EH (cell line): Measurements from ENCODE around the gene CFAP46.
"Not testable (repeated sequence)": the region's sequence is repeated elsewhere in the genome, so short reads cannot be mapped to it uniquely, and the experiment has no call there.

ENCODE experiments used
- DNase-seq: peaks from one replicate; pipeline ENCODE4 v3.0.0-alpha.2; 2015; ENCODE audit warnings: low read depth

Gene CFAP46

GRCh38 chr10:132806110-132806509 is 136.3 kb downstream of the CFAP46 start:
- DNase-seq = no peak

GRCh38 chr10:132805599-132805998 is 136.8 kb downstream of the CFAP46 start:
- DNase-seq = no peak

DNA sequence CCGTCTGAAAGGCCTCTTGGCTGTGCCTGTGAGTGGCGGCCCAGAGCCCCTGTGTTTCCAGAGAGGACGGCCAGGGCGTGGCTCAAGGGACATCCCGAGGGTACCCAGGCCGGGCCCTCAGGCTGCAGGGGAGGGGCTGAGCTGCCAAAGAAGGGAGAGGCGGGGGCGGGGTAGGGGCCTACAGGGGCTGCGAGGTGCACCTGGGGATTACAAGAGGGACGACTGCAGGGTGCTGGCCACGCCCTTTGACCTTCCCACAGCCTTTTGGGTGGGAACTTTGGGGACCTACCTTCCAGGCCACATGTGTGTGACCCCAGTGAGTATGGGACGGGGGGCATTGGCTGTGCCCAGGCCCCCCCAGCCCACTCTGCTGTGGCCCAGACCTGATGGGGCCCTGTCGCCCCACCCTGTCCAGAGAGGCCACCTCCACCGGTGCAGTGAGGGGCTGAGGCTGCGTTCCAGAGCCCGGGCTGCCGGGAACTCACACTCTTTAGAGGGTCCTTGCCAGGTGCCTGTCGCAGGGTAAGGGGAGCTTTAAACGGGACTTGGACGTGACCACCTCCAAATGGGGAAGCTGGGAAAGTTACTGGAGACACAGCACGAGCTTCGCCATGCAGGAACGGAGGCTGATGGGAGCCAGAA is 137.5 kb downstream of the CFAP46 start:
- no peak for DNase-seq

- DNase-seq = no peak
Measured at GRCh38 chr10:132804287-132804686, 138.1 kb downstream of the CFAP46 start.

GRCh38 chr10:132803416-132804210 is 138.8 kb downstream of the CFAP46 start:
- DNase-seq = no peak

GRCh38 chr10:132802694-132803320 is 139.6 kb downstream of the CFAP46 start:
- no peak for DNase-seq

DNA sequence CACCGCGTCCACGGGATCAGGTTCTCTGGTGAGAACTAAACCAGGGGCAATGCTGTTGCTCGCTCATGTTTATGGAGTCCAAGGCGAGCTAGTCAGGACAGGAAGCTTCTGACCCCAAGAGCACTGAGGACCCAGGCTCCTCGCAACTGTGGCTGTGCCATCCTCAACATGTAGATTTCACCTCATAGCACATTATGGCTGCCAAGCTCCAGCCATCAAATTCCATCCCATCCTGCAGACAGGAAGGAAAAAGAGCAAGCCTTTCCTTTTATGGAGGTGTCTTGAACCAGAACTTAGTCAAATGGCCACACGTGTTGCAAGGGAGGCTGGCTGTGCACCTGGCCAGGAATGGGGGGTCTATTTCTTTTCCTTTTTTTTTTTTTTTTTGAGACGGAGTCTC is 140.3 kb downstream of the CFAP46 start:
- DNase-seq = no peak

DNA sequence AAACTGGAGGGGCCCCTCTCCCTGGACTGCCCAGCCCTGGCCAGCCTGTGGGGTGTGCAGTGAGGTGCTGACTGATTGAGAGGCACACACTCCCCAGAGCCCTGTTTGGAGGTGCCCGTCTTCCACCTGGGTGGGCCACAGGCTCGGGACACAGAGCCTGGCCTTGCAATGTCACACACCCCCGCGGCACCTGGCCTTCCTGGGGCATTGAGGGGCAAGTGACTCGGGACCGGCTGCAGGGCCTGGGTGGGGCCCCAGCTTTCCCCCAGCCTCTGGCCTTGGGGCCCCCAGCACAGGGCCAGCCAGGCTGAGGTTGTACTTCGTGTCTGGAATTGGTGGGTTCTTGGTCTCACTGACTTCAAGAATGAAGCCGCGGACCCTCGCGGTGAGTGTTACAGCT is 142.5 kb downstream of the CFAP46 start:
- no peak for DNase-seq

DNA sequence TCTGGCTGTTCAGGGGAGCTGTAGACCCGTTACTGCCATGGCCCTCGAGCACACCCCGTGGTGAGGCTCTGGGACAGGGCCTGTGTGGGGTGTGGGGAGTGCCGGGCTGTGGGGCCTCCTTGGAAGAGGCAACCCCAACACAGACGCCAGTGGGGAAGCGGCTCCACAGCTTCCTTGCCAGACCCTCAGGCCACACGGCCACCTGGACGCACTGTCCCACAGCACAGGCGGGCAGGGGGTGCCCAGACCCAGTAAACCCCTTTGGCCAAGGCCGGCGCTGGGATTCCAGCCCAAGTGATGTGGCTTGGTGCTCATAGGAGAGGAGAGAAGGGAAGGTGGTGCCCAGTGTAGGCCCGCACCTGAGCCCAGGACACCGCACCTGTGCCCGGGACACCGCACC is 143.5 kb downstream of the CFAP46 start:
- DNase-seq = no peak

DNA sequence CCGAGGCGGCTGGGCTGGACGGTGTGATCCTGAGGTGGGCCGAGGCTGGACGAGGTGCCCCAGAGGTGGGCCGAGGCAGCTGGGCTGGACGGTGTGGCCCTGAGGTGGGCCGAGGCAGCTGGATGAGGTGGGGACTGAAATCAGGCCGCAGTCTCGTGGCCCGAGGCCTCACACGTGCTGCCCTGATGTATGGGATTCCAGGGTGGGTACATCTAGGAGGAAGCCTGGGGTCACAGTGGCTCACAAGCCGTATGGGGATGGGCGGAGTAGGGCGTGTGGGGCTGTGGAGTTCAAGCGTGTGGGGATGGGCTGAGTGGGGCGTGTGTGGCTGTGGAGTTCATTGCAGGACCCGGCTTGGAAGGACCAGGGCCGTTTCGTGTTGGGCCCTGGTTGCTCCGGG is 144.0 kb downstream of the CFAP46 start:
- no peak for DNase-seq

DNA sequence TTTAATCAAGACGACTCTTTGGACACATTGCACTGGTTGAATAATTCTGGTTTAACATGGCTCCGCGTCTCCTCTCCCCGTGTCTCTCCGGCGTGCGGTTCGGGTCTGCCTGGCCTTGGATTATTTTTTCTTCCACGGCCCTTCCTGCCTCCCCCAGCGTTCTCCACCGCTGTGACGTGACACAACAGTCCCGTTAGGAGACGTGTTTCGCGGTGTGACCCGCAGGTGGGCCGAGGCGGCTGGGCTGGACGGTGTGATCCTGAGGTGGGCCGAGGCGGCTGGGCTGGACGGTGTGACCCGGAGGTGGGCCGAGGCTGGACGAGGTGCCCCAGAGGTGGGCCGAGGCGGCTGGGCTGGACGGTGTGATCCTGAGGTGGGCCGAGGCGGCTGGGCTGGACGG is 144.4 kb downstream of the CFAP46 start:
- not testable (repeated sequence) for DNase-seq

- no peak for DNase-seq
Measured at GRCh38 chr10:132796846-132797245, 145.5 kb downstream of the CFAP46 start.

DNA sequence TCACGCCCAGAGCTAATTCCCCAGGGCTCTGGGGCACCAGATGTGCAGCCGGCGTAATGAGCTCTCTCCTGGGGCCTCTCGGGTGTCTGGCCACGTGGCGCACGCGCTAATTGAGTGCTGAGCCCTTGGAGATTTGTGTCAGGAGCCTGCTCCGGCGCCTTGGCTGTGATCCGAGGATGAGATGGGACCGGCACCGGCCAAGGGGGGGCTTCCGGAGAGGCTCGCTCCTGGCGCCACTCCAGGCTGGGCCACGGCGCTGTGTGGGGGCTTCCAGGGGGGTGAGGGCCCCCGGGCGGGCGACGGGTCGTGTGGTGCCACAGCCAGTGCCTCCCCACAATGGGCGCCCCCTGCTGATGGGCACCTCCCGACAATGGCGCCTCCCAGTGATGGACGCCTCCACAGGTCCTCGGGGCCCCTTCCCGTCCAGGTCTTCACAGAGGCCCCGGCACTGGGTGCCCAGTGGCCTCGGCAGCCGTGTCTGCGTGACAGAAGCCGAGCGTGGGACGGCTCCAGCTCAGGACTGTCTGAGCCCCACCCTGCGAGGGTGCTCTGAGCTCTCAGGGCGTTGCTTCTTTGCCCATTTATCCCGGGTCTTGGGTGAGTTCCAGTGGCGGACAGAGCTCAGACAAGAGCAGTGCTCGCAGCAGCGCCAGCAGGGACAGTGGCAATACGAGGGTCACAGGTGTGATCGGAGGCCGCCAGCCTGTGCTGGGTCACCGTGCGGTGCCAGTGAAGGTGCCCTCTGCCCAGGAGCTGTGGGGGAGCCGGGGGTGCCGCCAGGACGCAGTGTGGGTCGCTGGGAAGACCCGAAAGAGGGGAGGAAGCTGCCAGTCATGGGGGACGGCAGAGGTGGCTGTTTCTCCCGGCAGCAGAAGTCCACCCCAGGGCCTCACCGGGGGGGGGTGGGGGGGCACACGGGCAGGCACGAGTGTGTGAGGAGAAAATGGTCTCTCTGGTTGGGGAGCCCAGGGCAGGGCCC is 148.2 kb downstream of the CFAP46 start:
- no peak for DNase-seq

GRCh38 chr10:132793213-132793612 is 149.2 kb downstream of the CFAP46 start:
- no peak for DNase-seq

DNA sequence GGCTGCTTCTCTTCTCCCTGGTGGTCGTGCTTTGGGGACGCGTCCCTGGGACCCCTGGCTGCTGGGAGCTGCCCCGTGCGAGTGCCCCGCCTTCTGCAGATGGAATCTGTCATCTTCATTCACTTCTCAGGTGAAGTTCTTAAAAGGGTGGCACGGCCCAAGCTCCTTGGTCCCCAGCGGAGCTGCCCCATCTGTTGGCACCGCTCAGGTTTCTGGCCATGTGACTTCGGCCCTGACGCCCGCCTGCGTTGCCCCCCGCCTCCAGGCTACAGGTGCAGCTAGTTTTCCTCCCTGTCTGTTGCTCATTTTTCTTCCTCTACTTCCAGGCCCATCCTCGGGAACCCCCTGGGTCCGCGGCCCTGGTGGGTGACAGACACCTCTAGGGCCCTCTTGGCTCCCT is 149.6 kb downstream of the CFAP46 start:
- no peak for DNase-seq

GRCh38 chr10:132792099-132792498 is 150.3 kb downstream of the CFAP46 start:
- not testable (repeated sequence) for DNase-seq

DNA sequence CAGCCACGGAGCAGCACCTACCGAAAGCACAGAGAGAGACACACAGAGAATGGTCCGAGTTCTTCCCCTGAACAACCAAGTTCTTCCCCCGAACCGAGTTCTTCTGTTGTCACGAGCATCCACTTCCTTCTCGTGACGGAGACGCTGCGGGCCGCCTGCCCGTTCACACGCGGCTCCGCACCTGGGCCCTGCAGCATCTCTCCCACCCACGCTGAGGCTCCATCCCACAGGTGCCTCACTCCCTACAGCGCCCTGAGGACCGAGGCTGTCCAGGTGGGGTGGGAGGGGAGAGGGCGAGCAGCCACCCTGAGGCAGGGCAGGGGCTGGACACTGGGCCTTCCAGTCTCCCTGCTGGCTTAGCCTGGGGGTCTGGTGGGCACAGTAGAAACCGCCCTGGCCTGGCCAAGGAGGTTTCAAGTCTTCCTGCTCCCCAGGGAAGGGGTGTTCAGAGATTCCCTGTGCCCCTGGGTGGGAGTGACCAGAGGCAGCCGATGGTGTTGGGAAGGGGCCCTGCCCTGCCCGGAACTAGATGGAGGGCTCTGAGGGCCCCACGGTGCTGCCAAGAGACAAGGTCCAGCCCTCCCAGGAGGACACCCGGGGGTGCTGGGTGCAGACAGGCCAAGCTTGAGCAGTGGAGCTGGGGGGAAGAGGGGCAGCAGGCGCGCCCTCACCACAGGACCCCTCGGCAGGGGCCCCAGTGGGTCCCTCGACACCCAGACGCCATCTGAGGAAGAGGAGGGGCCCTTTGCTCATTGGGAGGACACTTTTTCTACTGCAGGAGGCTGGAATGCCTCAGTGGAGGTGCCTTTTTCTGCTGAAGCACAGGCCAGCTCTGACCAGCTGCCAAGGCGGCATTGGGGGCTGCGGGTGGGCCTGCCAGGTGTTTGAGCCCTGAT is 151.2 kb downstream of the CFAP46 start:
- no peak for DNase-seq

DNA sequence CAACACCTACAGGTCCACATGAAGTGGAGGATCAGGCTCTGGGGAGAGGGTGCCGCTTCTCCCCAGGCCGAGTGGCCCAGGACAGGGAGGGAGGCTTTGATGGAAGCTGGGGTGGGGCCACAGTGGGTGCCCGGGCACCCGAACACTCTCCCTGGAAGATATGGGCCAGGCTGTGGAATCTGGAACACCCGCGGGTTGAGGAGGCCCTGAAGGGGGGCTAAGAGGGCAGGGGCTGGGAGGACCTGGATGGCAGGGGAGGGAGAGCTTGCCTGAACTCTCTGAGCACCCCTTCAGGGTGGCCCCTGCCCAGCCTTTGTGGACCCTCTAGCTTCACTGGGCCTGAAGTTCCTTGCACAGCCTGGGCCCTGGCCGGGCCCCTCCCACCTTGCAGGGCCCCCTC is 151.9 kb downstream of the CFAP46 start:
- no peak for DNase-seq

GRCh38 chr10:132789659-132790148 is 152.7 kb downstream of the CFAP46 start:
- DNase-seq = no peak

DNA sequence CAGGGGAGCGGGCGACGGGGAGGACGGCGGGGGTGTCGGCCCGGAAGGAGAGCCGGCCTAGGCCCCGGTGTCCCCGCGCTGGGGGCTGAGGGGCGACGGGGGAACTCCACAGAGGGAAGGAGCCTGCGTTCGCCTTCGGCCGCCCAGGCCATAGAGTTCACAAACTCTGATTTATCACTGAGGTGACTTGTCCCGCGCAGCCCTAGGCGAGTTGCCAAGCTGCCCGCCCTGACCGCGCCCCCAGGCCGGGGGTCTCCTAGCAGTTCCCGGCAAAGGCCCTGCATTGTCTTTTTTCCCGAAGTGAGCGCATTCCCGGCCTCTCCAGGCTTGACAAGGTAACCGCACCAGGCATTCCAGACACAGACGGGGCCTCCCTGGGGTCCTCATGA is 153.5 kb downstream of the CFAP46 start:
- no peak for DNase-seq
